Mesenchymal stem cell (in vitro differentiated cells and primary cell): ENCODE results near the gene FOXQ1. TPM values are rescaled to one million over a fixed set of nuclear protein-coding genes. Genes with fewer than 3 reads are reported as not detected.

ENCODE experiments used
- DNase-seq: peaks from one replicate; pipeline ENCODE4 v3.0.0-alpha.2; 2013
- H2AFZ ChIP-seq: one replicate; pipeline ENCODE4 v1.6.1; 2013; ENCODE audit warnings: low read depth, mild to moderate bottlenecking, control low read depth, inconsistent platforms, low read length, moderate library complexity
- H2AK5ac ChIP-seq: 2 replicates; pipeline ENCODE4 v1.6.1; 2013; ENCODE audit warnings: low read length, moderate library complexity, mild to moderate bottlenecking, inconsistent platforms; ENCODE audit not compliant: severe bottlenecking
- H2BK120ac ChIP-seq: one replicate; pipeline ENCODE4 v1.6.1; 2013; ENCODE audit warnings: low read depth, mild to moderate bottlenecking, inconsistent platforms, low read length, moderate library complexity
- H2BK12ac ChIP-seq, 2 experiments: one replicate each; pipeline ENCODE4 v1.6.1; 2013; ENCODE audit warnings: inconsistent platforms in 2 of 2, low read length in 2 of 2, mild to moderate bottlenecking in 2 of 2, moderate library complexity in 2 of 2, control low read depth in 1 of 2
- H2BK15ac ChIP-seq: one replicate; pipeline ENCODE4 v1.6.1; 2013; ENCODE audit warnings: mild to moderate bottlenecking, low read depth, inconsistent platforms; ENCODE audit not compliant: poor library complexity, severe bottlenecking
- H2BK5ac ChIP-seq: 2 replicates; pipeline ENCODE4 v1.6.1; 2013; ENCODE audit warnings: low read depth, mild to moderate bottlenecking, low read length, control low read depth, inconsistent platforms; ENCODE audit not compliant: poor library complexity, severe bottlenecking
- H3K14ac ChIP-seq, 2 experiments: one replicate each; pipeline ENCODE4 v1.6.1; 2013; ENCODE audit warnings: inconsistent platforms in 2 of 2, low read length in 2 of 2, control low read depth in 1 of 2, mild to moderate bottlenecking in 1 of 2, moderate library complexity in 1 of 2
- H3K18ac ChIP-seq, 2 experiments: one replicate each; pipeline ENCODE4 v1.6.1; 2013; ENCODE audit warnings: inconsistent platforms in 2 of 2, low read length in 2 of 2, control low read depth in 1 of 2, low read depth in 1 of 2, mild to moderate bottlenecking in 1 of 2
- H3K23ac ChIP-seq, 2 experiments: one replicate each; pipeline ENCODE4 v1.6.1; 2013; ENCODE audit warnings: inconsistent platforms in 2 of 2, low read length in 2 of 2, mild to moderate bottlenecking in 2 of 2, moderate library complexity in 2 of 2, control low read depth in 1 of 2
- H3K27ac ChIP-seq: 2 replicates; pipeline ENCODE4 v1.5.1; 2013; ENCODE audit warnings: mild to moderate bottlenecking, moderate library complexity, low read length, control low read depth, inconsistent platforms; ENCODE audit not compliant: poor library complexity, severe bottlenecking
- H3K27me3 ChIP-seq, 2 experiments: 2 replicates each; pipeline versions ENCODE4 v1.6.1 to v1.7.0; 2013; ENCODE audit warnings: low read length in 2 of 2, mild to moderate bottlenecking in 2 of 2, moderate library complexity in 2 of 2, control low read depth in 1 of 2, inconsistent platforms in 1 of 2; ENCODE audit not compliant: control insufficient read depth in 1 of 2, insufficient read depth in 1 of 2
- H3K36me3 ChIP-seq, 2 experiments: 2 replicates each; pipeline versions ENCODE4 v1.6.1 to v1.7.0; 2013; ENCODE audit warnings: low read length in 2 of 2, control low read depth in 1 of 2, inconsistent platforms in 1 of 2, low read depth in 1 of 2, mild to moderate bottlenecking in 1 of 2; ENCODE audit not compliant: insufficient read depth in 2 of 2, control insufficient read depth in 1 of 2
- H3K4ac ChIP-seq, 2 experiments: one replicate each; pipeline ENCODE4 v1.6.1; 2013; ENCODE audit warnings: inconsistent platforms in 2 of 2, low read length in 2 of 2, mild to moderate bottlenecking in 2 of 2, moderate library complexity in 2 of 2, control low read depth in 1 of 2, low read depth in 1 of 2
- H3K4me1 ChIP-seq: 2 replicates; pipeline ENCODE4 v1.6.1; 2013; ENCODE audit warnings: low read depth, low read length, control low read depth; ENCODE audit not compliant: control insufficient read depth, insufficient read depth
- H3K4me2 ChIP-seq: 2 replicates; pipeline ENCODE4 v1.6.1; 2013; ENCODE audit warnings: low read length, mild to moderate bottlenecking, inconsistent platforms; ENCODE audit not compliant: poor library complexity, severe bottlenecking
- H3K4me3 ChIP-seq, 2 experiments: 2 replicates each; pipeline versions ENCODE4 v1.5.1 to v1.7.0; 2013; ENCODE audit warnings: low read length in 2 of 2, mild to moderate bottlenecking in 2 of 2, control low read depth in 1 of 2, low read depth in 1 of 2; ENCODE audit not compliant: insufficient read depth in 1 of 2
- H3K79me1 ChIP-seq: replicated peaks from 2 replicates; pipeline ENCODE4 v1.6.1; 2013; ENCODE audit warnings: mild to moderate bottlenecking, control low read depth, low read length, inconsistent platforms; ENCODE audit not compliant: poor library complexity, severe bottlenecking
- H3K9ac ChIP-seq: 2 replicates; pipeline ENCODE4 v1.7.0; 2013; ENCODE audit warnings: mild to moderate bottlenecking, low read length, moderate library complexity
- H3K9me3 ChIP-seq: 2 replicates; pipeline ENCODE4 v1.7.0; 2013; ENCODE audit warnings: mild to moderate bottlenecking, low read length; ENCODE audit not compliant: control insufficient read depth
- H4K8ac ChIP-seq: one replicate; pipeline ENCODE4 v1.6.1; 2013; ENCODE audit warnings: inconsistent platforms, mild to moderate bottlenecking, low read length, moderate library complexity
- H4K91ac ChIP-seq: one replicate; pipeline ENCODE4 v1.6.1; 2013; ENCODE audit warnings: mild to moderate bottlenecking, low read length, inconsistent platforms
- WGBS: methylation state at CpG from one replicate; pipeline ENCODE4 v1.1.7; 2013; ENCODE audit warnings: mixed read lengths; 5-methylcytosine and 5-hydroxymethylcytosine counted together
- polyA plus RNA-seq, 2 experiments: library from polyadenylated mRNA; stranded (reverse); fragments of 200-250 nt; gene quantifications; one replicate each; pipeline ENCODE4 v1.2.3, GENCODE V29; 2013

FOXQ1 gene
- polyA plus RNA-seq (2013, experiment 1 of 2): 0.21 TPM
- 0.19 TPM for polyA plus RNA-seq (2013, experiment 2 of 2)

GRCh38 chr6:1311400-1312202, at the start of gene FOXQ1:
Gene FOXQ1 (plus strand): TSS chr6:1312098. CDS start chr6:1312705, 607 bp downstream.
- Histone ChIP-seq H2BK15ac (no peak within 1 kb of the TSS), H3K4me3 (peak within 1 kb of the TSS; percentile 51 to 79)
- WGBS: under 1% methylated on average over 65 of the region's 75 CpGs

GRCh38 chr6:1262704-1263038, 49.2 kb upstream of the FOXQ1 start:
- Histone ChIP-seq H2BK120ac (no peak overlapping the region), H3K14ac (no peak overlapping the region), H2BK12ac (no peak overlapping the region), H3K79me1 (no peaks in the 10 kb centered on the region), H3K27ac (no peak overlapping the region), H2AK5ac (no peak overlapping the region), H3K9ac (no peak overlapping the region), H3K4me2 (no peak overlapping the region), H3K27me3 (peaks cover 0 to 3% of the 10 kb centered on the region in 2 experiments), H3K4me1 (no peaks in the 10 kb centered on the region), H3K4ac (no peak overlapping the region), H3K18ac (no peak overlapping the region), H2AFZ (no peak overlapping the region), H2BK15ac (no peak overlapping the region), H3K23ac (no peak overlapping the region), H3K9me3 (no peaks in the 10 kb centered on the region), H2BK5ac (no peak overlapping the region), H4K91ac (no peak overlapping the region), H4K8ac (no peak overlapping the region), H3K36me3 (no peaks in the 10 kb centered on the region), H3K4me3 (no peak overlapping the region)
- no peak for DNase-seq
- 81% methylated on average over 6 of the region's 6 CpGs for WGBS

More at GRCh38 chr6:1311400-1312202, at the start of gene FOXQ1:
- H3K18ac ChIP-seq: peak within 1 kb of the TSS in 1 of 2 experiments; percentile 29
- peak within 1 kb of the TSS in 1 of 2 experiments; percentile 57 for H3K23ac ChIP-seq
- H3K9me3 ChIP-seq: no peaks in the 10 kb centered on the region
- H3K36me3 ChIP-seq: no peaks in the 10 kb centered on the region
- H3K14ac ChIP-seq: no peak within 1 kb of the TSS
- no peak within 1 kb of the TSS for H4K91ac ChIP-seq
- H3K4me2 ChIP-seq: peak within 1 kb of the TSS; percentile 71
- H3K4ac ChIP-seq: no peak within 1 kb of the TSS
- no peaks in the 10 kb centered on the region for H3K79me1 ChIP-seq
- H3K27me3 ChIP-seq: peaks cover 52 to 74% of the 10 kb centered on the region in 2 experiments
- no peak within 1 kb of the TSS for H2BK120ac ChIP-seq
- H2BK5ac ChIP-seq: no peak within 1 kb of the TSS
- H3K4me1 ChIP-seq: peaks cover 28% of the 10 kb centered on the region
- H3K27ac ChIP-seq: no peak within 1 kb of the TSS
- no peak within 1 kb of the TSS for H2BK12ac ChIP-seq
- H2AFZ ChIP-seq: no peak within 1 kb of the TSS
- H2AK5ac ChIP-seq: no peak within 1 kb of the TSS
- DNase-seq: peak; percentile 45
- H4K8ac ChIP-seq: no peak within 1 kb of the TSS
- H3K9ac ChIP-seq: peak within 1 kb of the TSS; percentile 68

- Histone ChIP-seq H3K9ac (no peak overlapping the region), H2BK15ac (no peak overlapping the region), H3K79me1 (no peaks in the 10 kb centered on the region), H4K8ac (no peak overlapping the region), H3K4me1 (no peaks in the 10 kb centered on the region), H3K36me3 (no peaks in the 10 kb centered on the region), H3K18ac (no peak overlapping the region), H4K91ac (no peak overlapping the region), H2AK5ac (no peak overlapping the region), H3K4ac (no peak overlapping the region), H3K27me3 (peaks cover 0 to 3% of the 10 kb centered on the region in 2 experiments), H2BK12ac (no peak overlapping the region), H3K23ac (no peak overlapping the region), H3K9me3 (no peaks in the 10 kb centered on the region), H2AFZ (no peak overlapping the region), H2BK5ac (no peak overlapping the region), H2BK120ac (no peak overlapping the region), H3K4me3 (peak overlapping the region in 1 of 2 experiments; percentile 15), H3K4me2 (no peak overlapping the region), H3K14ac (no peak overlapping the region), H3K27ac (no peak overlapping the region)
- WGBS: 76% methylated on average over 12 of the region's 12 CpGs
- peak; percentile 5 for DNase-seq
These were observed 48.7 kb upstream of the FOXQ1 start for GRCh38 chr6:1263039-1263849.

GRCh38 chr6:1263850-1264377, 48.0 kb upstream of the FOXQ1 start:
- no peak overlapping the region for H2AFZ ChIP-seq
- 86% methylated on average over 9 of the region's 10 CpGs for WGBS
- H3K18ac ChIP-seq: no peak overlapping the region

More at GRCh38 chr6:1263850-1264377, 48.0 kb upstream of the FOXQ1 start:
- Histone ChIP-seq H2BK5ac (no peak overlapping the region), H3K27me3 (peaks cover 0 to 3% of the 10 kb centered on the region in 2 experiments), H3K9me3 (no peaks in the 10 kb centered on the region), H3K4me2 (no peak overlapping the region), H3K9ac (no peak overlapping the region), H3K4me1 (no peaks in the 10 kb centered on the region), H2BK12ac (no peak overlapping the region), H3K23ac (no peak overlapping the region), H3K79me1 (no peaks in the 10 kb centered on the region), H2BK15ac (no peak overlapping the region), H3K36me3 (no peaks in the 10 kb centered on the region), H4K8ac (no peak overlapping the region), H2BK120ac (no peak overlapping the region), H3K27ac (no peak overlapping the region), H3K4me3 (no peak overlapping the region), H4K91ac (no peak overlapping the region), H3K14ac (no peak overlapping the region), H2AK5ac (no peak overlapping the region), H3K4ac (no peak overlapping the region)
- DNase-seq: no peak
